T-helper 1 cell (primary cell): ENCODE measurements around the gene ROBO4.

Experiments used
- DNase-seq, 5 donors: peaks; one replicate each; pipeline ENCODE4 v3.0.0-alpha.2; 2012 to 2020
- total RNA-seq, 4 donors: gene quantifications; one replicate each; lab custom pipeline; 2026; lab: John Stamatoyannopoulos, UW

ROBO4 gene
- 0 reads per million in 4 donors for total RNA-seq

DNA sequence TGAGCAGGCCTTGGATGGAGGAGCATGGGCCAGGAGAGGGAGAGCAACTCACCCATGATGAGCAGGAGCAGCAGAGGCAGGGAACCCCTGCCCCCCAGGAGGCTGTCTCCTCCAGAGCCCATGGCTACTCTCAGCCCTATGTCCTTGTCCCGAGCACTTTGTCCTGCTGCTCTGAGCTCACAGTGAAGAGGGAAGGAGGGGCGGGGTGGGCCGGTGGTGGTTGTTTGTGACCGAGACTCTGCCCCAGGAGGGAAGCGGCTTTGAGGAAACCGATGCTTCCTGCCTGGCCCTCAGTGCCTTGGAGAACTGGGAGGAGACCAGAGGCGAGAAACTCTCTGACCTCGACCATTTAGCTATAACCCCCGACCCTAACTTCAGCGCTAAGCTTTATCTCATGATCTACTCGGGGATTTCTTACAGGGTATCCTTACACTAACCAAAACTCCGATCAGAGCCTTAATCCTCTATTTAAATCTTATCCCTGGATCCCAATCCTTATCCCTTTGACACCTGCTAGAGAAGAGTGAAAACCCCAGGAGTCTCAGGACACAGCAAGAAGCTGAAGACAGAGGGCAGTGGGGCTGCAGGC is at the start of gene ROBO4:
Gene ROBO4, minus strand, starts transcription at position 192 of the 589 bp plus-strand sequence. Its CDS starts 70 bp downstream, at position 122.
- no peak for DNase-seq

DNA sequence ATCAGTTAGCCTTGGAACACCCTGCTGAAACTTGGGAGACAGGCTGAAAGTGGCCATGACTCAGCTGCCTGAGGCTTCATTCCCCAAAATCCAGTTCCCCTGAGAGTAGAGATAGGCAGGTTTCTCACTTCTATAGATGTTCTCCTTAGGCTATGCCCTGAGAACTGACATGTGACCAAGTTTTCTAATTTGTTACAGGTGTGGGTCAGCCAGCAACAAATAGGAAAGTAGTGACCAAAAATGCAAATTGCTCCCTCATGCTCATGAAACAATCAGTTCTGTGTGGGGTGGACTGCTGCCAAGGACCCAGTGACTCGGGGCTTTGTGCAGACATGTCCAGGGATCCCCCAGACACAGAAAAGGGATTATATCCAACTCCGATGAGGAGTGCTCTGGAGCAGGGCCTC is 49.1 kb upstream of the ROBO4 start:
- DNase-seq, result no peak

DNA sequence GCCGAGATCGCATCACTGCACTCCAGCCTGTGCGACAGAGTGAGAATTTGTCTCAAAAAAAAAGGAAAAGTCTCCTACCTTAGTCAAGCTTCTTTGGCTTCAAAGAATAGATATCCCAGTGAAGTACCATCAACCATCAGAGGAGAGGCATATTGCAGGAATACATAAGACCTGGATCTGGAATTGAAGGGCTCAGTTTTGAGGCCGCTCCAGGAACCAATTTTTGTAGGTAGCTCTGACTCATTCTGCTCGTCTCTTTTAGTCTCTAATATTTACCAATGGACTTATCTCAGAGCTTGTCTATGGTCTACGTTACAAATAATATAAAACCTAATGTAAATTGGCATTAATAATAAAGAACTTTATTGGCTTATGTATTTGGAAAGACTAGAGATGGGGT is 48.2 kb upstream of the ROBO4 start:
- DNase-seq, result no peak

DNA sequence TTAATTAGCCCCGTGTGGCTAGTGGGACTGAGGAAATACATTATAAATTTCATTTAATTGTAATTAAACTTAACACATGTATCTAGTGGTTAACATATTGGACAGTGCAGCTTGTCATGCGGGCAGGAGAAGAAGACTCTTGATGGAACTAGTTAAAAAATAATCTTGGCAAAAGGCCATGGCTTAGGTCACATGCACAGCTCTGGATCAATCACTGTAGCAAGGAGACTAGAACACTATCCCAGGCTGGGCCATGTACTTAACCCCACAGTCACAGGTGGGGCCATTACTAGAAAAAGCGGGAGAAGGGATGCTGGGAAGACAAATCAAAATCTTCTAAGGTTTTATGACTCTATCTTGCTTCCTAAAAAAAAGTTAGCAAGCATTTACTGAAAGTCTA is 46.9 kb upstream of the ROBO4 start:
- DNase-seq, result no peak

DNA sequence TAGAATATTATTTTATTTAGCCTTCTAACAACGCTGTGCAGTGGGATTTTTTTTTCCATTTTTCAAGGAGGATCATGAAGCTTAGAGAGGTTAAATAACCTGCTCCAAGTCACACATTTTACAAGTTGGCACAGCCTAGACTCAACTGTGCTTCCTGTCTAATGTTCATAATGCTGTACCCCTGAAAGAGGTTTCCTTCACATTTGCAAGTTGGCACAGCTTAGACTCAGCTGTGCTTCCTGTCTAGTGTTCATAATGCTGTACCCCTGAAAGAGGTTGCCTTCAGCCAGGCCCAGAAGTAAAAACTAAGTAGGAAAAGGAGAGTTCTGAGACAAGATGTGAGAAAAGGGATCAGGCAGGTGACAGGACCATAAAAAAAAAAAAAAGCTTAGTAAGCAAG is 46.1 kb upstream of the ROBO4 start:
- DNase-seq, result no peak

DNA sequence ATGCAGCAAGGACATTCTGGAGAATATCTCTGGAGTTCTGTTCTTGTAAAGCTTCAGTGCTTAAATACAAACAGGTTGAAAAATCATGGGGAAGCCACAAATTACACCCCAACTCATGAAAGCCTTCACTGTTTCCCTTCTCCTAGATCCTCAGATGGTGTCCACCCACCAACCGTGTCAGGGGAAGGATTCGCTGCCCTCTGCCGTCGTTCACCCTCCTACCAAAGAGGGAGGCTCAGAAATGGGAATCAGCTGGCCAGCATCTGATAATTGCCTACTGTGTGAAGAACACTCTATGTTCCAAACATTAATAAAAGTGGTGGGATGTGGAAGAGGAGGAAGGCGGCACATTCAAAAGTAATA is 45.6 kb upstream of the ROBO4 start:
- no peak for DNase-seq

DNA sequence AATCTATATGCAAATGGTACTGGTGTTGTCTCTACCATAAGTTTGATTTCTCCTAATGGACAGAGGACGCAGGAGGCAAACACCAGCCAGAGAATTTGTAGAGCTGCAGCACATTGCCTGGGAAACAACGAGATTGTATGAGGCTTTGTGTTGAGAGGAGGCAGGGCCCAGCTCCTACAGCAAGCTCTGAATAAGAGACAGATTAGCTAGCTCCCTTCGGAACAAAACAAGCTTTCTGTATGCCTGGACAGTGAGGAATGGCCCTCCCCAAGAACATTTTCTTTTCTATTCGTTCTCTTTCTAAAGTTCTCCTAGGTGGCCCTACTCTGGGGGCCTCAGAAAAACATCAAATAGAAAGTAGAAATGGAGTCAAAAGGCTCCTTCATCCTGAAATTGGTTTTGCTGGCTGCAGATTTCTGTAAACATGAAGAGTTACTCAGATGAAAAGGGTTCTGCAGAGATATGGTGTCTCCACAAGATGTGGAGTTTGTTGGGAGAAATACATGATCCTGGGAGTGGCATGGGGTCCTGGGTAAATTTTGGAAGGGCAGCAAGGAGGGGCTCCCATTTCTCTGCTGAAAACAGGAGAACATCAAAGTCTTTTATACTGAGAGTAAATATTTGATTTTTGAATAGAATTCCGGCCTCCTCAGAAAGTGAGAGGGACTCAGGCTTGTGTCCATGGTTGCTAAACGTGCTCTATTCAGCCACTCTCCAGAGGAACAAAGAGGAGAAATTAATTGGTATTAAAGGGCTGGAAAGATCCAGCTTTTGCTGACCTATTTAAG is 45.0 kb upstream of the ROBO4 start:
- DNase-seq, result no peak

DNA sequence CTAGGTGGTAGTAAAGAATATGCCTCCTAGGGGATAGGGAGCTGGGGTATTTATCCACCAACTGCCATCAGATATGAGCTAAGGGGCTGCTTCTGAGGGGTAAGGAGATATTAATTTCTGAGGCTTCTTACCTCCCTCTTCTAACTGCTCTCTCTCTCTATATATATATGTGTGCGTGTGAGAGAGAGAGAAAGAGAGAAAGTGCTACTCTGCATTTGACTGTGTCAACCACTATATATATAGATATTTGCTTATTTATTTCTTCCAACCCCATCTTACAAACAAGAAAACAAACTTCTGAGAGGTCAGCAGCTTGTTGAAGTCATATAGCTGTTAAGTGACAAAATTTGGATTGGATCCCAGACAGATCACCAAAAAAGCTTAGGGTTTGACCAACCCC is 44.0 kb upstream of the ROBO4 start:
- DNase-seq, result no peak

DNA sequence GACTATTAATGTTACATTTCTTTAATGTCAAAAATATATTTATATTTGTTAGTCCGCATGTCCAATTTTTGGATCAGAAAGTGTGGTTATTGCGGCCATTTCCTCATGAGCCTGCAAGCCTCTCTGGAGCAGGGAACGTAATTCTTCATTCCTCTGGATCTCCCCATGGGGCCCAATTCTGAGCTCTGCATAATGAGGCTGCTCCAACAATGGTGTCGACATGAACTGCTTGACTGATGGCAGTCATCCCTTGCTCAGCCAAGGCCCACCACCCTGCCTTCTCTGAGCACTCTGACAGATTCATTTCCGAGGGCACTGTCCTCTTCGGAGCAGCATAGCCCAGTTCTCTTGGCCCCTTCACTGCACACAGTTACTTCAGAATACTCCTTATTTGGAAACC is 41.3 kb upstream of the ROBO4 start:
- DNase-seq, result no peak

DNA sequence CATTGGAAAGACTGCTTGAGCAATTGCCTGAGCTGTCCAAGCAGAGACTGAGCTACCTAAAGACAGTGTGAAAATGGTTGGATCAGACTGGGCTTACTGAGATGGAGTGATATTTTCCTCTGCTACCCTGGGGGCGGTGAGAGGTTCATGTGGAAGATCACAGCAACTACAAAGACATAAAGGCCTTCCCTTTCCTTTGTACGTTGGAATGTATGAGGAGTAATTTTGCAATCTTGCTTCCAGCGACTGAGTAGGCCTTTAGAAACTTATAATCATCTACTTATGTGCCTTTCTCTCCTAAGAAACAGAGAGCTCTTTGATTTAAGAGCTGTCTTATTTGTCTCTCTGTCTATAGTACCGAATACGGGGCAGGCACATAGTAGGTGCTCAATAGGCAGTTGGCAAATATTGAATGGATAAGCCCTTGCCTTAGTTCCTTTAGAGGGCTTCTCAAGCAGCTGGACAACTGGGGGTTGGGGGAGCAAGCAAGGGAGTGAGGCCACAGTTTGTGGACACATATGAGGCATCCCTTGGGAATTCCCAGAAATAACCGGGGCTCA is 40.6 kb upstream of the ROBO4 start:
- no peak for DNase-seq

DNA sequence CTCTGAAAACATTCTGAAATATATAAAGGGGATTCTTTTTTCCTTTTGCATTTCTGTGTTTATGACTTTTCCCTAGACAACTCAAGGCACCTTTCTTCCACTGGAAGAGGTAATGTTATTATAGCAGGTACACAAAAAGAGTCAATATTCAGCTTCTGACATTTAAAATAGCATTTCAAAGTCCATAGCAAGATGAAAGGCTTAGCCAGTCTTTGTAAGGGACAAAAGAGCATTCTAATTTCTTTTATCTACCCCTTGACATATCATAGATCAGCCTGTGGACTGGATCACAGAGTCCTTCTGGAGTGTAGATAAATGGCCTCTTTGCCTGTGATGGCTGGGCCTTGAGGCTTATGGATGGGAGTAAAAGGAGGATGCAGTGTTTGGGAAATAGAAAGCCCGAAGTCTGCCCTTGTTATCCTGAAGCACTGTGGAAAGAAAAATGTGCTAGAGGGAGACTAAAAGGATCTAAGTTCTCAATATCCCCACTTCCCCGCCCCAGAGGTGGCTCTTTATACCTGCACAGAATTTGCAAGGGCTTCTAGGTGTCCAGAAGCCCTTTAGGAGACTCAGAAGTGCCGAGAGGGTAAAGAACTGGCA is 39.8 kb upstream of the ROBO4 start:
- no peak for DNase-seq

DNA sequence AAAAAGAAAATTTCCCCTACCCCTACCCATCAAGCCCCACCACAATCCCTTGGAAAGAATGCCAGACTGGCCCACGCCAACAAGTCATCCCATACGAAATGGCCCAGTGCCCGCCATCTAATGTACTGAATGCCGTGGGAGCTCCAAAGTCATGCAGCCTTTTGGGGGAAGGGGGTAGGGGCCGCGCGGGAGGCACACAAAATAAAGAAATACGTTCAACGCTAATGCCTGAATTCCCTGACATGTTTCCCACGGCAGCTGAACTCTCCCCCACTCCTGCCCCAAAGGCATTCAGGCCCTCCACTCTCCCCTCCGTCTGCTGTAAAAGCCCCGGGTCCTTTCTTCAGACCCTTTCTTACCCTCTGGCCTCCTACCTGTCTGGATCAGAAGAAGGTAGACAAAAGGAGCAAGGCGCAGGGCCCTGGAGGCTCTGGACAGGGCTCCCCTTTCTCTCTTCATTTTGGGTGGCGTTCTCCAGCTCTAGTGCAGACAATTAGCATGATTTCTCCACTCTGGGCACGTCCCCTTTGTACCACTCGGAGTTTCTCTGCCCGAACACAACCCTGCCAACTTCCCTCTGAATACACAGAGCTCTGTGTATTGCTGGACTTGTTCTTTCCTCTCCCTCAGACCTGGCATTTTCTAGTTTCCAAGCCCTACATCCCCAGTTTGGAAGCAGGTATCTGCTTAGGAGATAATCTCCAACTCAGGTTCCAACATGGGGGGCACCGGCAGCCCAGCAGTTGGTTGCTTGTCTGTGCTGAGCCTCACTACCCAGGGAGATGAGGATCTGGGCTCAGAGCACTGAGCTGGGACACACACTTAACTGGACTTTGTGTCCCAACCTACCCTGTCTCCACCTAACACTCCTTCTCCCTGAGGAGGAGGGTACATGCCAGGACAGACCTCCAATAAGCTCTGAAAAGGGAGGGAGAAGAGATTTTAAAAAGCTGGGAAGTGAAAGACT is 38.2 kb upstream of the ROBO4 start, which contains the start of gene HEPACAM:
Gene HEPACAM, minus strand, starts transcription at position 500 of the 967 bp plus-strand sequence. Its CDS starts 41 bp downstream, at position 459.
- no peak for DNase-seq

DNA sequence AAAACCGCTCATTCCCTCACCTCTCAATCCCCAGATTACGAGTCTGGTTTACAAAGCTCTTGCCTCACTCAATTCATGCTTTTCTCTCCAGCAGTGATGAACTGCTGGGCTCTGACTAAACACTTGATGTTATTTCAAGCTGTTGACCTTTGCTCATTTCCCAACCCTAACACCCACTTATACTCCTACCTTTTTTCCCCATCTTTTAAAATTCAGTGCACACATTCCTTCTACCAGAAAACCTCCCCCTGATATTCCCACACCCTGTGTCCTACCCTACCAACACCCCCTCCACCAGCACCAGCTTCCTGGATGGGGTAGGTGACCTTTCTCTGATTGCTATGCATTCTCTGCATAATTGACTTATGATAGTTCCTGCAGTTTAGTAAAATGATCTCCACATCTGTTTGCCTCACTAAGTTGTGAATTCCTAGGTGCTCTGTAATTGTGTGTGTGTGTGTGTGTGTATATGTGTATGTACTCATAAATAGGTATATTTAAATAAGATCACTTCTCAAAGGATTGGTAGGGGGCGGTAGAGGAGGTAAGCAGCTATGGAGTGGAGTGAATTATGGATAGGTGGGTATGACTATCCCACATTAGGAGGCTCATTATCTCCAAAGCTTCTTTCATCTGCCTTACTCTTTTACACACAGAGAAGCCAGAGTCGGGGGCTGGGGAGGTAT is 37.3 kb upstream of the ROBO4 start:
- no peak for DNase-seq

DNA sequence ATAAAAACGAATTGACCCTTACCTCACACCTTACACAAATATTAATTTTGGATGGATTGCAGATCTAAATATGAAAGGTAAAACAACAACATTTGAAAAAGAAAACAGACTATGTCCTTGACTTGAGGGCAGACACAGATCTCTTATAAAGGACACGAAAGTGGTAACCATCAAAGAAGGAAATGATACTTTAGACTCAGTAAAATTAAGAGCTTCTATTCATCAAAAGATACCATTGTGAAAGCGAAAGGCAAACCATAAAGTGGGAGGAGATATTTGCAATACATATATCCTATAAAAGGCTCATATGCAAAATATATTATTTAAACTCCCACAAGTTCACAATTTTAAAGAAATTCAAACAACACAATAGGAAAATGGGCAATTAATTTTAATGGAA is 33.1 kb upstream of the ROBO4 start:
- DNase-seq, result no peak

DNA sequence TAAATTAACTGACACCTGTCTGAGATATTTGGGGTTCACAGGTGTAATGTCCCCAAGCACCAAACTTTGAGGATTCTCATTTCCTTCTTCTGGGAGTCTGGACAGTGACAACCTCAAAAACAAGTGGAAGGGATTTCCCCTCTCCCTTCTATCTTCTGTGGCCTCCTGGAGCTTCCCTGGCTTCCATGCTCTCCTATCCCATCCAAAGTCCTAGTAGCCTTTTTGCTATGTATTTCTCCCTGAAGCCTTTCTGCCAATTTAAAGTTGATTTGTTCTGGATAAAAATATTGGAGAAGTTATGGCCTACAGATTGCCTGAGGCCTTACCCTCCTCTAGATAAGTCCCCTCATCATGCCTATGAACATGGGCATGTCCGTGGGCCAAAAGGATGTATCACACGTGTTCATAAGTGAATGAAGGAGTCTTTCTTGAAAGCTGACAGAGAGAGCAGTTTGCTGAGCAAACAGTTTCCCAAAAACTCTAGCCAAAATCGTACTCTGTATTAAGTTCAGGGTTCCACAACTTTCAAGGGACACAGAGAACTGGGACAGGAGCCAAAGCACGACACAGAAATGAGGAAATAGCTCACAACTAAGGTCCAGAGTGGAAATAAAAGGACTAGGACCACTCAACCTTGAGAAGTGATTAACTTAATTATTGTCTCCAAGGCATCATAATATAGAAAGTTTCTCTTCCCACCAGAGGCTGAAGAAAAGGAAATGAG is 31.4 kb upstream of the ROBO4 start:
- no peak for DNase-seq

DNA sequence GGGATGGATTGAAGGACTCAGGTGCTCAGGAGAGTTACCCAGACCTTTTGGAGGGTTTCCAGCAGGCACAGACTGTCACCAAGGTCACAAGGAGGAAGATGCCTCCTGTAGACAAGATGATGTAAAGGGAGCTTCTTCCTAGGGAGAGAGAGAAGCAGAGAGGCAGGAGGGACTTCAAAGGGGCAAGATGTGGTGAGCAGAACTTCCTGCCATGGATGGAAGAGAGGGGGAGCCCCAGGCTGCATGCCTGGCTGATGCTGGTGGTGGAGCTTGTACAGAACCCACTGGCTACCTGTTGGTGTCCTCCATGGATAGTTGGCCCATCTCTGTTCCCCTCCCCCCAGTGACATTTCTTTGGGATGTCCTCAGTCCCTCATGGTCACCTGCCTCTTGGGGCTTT is 25.6 kb upstream of the ROBO4 start:
- DNase-seq, result no peak

DNA sequence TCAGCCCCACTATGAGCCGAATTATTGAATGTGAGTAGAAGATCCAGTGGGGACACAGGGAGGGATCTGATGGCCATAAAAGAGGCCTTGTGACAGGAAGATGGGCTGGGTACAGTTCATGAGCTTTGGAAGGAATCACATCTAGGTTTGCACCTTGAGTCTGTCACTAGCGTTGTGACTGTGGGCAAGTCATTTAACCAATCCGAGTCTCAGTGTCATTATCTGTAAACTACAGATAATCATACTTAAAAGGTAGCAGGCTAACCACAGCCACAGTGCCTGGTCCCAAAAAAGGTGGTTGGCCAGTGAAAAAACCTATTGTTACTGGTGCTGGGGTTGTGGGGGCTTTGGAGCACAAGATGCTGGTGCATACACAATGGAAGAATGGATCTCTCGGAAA is 25.2 kb upstream of the ROBO4 start:
- DNase-seq, result no peak

DNA sequence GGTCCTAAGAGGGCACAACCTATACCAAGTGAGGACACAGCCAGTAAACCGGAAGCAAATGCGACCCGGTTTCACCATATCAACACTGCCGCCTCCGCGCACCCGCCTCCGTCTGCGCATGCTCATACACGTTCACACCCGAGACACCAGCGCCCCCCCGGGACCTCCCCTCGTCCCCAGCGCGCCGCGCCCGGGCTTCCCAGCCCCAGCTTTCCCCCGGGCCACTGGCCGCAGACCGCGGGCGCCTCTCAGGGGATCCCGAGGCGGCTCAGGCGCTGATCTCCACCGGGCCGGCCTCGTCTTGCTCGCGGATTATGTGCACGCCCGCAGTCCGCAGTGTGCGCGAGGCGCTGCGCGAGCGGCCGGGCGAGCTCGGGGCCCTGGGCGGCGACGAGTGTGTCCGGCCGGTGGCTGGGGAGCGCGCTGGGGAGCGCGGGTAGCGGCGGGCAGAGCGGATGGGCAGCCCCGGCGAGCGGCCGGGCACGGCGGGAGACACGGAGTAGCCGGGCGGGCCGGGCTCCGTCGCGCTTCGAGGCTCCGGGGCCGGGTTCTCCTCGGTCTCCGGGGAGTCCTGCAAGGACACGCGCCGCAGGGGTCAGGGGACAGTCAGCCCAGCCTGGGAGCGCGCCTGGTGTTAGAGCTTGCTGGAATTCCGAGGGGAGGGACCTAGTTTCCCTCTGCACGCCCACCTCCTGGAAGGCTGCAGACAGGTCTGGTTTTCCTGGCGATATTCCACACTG is 23.4 kb upstream of the ROBO4 start:
- DNase-seq, result peak; percentile 36 to 64 (median 58)

DNA sequence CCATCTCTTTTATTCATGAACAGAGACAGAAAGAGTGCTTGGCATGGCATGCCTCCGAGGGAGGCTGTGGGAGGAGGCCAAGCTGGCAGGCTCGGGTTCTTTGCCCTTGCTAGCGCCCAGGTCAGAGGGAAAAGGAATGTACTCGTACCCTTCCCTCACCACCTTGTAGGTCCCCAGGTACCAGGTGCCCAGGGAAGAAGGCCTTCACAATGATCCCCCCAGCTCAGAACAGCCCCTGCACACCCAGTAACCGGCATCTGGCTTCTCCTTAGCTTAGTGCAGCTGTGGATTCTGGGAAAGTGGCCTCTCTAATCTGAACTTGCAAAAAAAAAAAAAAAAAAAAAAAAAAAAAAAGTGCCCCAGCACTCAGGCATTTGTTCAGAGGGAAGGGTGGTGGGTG is 22.7 kb upstream of the ROBO4 start:
- no peak for DNase-seq

DNA sequence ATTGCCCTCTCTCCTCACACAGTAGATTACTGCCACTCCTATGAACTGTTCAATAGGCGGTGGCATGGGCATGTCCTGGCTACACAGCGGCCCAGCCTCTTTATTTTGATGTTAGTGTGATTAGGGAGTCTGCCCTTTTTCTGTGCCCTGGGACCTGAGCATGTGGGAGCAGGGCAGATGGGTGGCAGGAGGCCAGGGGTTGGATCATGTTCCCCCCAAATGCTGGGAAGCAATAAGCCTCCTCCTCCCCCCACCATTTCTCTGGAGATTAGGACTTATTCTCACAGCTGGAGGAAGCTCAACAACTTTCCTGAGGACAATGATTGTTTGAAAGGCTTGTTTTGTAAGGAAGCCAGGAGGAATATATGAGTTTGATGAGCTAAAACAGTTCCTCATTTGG is 22.2 kb upstream of the ROBO4 start:
- no peak for DNase-seq

DNA sequence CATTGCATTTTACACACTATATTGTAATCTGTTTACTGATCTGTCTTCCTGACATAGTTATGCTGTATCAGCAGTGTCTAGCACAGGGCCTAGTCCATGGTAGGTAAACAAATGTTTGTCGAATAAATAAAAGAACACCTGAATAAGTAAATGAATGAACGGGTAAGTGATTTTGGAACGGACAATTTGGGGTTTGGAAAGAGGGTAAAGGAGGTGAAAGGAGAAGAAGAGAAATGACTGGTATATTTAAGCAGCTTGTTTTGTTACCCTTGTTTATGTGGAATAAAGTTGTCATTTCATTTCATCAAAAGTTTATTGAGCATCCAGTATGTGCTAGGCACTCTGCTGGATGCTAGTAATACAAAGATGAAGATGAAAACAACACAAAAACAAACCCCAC is 21.3 kb upstream of the ROBO4 start, which contains the start of gene HEPN1:
Gene HEPN1, plus strand, starts transcription at position 301 of the 400 bp plus-strand sequence.
- DNase-seq, result no peak
